CD4-positive, CD25-positive, alpha-beta regulatory T cell (primary cell): ENCODE results near the gene IL12RB1. TPM values are rescaled to one million over a fixed set of nuclear protein-coding genes. Genes with fewer than 3 reads are reported as not detected.

Source experiments
- ATAC-seq, 2 donors: fragments of 150-1000 bp; cut with Tn5 transposase; one replicate each; pipeline ENCODE4 v1.10.0; 2021; ENCODE audit warnings: low read depth in 2 of 2, moderate number of reproducible peaks in 2 of 2, moderate library complexity in 1 of 2
- DNase-seq, 3 donors: peaks; one replicate each; pipeline versions ENCODE4 v3.0.0 to v3.0.0-alpha.2; 2012 to 2022; ENCODE audit warnings: mixed read lengths in 1 of 3
- H3K27ac ChIP-seq: one replicate; pipeline ENCODE4 v1.7.0; 2013; ENCODE audit warnings: mild to moderate bottlenecking, low read length; ENCODE audit not compliant: insufficient read depth, poor library complexity, severe bottlenecking
- H3K27me3 ChIP-seq: one replicate; pipeline ENCODE4 v1.7.0; 2013; ENCODE audit warnings: low read length; ENCODE audit not compliant: control insufficient read depth, insufficient read depth
- H3K36me3 ChIP-seq: one replicate; pipeline ENCODE4 v1.7.0; 2013; ENCODE audit warnings: mild to moderate bottlenecking, low read length, moderate library complexity; ENCODE audit not compliant: control insufficient read depth, insufficient read depth
- H3K4me1 ChIP-seq: 2 replicates; pipeline ENCODE4 v1.7.0; 2013; ENCODE audit warnings: mild to moderate bottlenecking, low read length; ENCODE audit not compliant: insufficient read depth, control insufficient read depth, poor library complexity, severe bottlenecking
- H3K4me3 ChIP-seq: one replicate; pipeline ENCODE4 v1.7.0; 2013; ENCODE audit warnings: low read depth, mild to moderate bottlenecking, low read length, moderate library complexity
- H3K9me3 ChIP-seq, 2 experiments: 1 replicate in 1 of 2; 2 replicates in 1 of 2; pipeline ENCODE4 v1.7.0; 2013; ENCODE audit warnings: low read length in 2 of 2, mild to moderate bottlenecking in 1 of 2, moderate library complexity in 1 of 2; ENCODE audit not compliant: control insufficient read depth in 2 of 2
- H3K27ac Mint-ChIP-seq, 3 donors: one replicate each; pipeline ENCODE4 v1.8.0; 2020 to 2022; ENCODE audit warnings: mild to moderate bottlenecking in 3 of 3, mixed read lengths in 3 of 3, moderate library complexity in 2 of 3
- H3K27me3 Mint-ChIP-seq: one replicate; pipeline ENCODE4 v1.8.0; 2022; ENCODE audit warnings: mild to moderate bottlenecking, mixed read lengths
- H3K36me3 Mint-ChIP-seq: one replicate; pipeline ENCODE4 v1.8.0; 2020; ENCODE audit warnings: mixed read lengths
- H3K4me1 Mint-ChIP-seq, 4 donors: one replicate each; pipeline ENCODE4 v1.8.0; 2020 to 2022; ENCODE audit warnings: mixed read lengths in 4 of 4, mild to moderate bottlenecking in 1 of 4
- H3K4me3 Mint-ChIP-seq, 4 donors: one replicate each; pipeline ENCODE4 v1.8.0; 2020 to 2022; ENCODE audit warnings: mild to moderate bottlenecking in 4 of 4, mixed read lengths in 4 of 4, moderate library complexity in 3 of 4
- H3K9me3 Mint-ChIP-seq, 7 donors: one replicate each; pipeline ENCODE4 v1.8.0; 2020 to 2022; ENCODE audit warnings: mixed read lengths in 7 of 7, mild to moderate bottlenecking in 3 of 7, moderate library complexity in 2 of 7
- polyA plus RNA-seq, 4 donors: library from polyadenylated mRNA; unstranded; fragments of 300-500 nt; fragmentation: Illumina TruSeq; gene quantifications; one replicate each; pipeline ENCODE4 v1.2.3, GENCODE V29; 2021
- total RNA-seq: library from RNA; stranded (reverse); gene quantifications from one replicate; pipeline ENCODE4 v1.2.3, GENCODE V29; 2022

Gene IL12RB1
- 60.4 TPM for total RNA-seq
- polyA plus RNA-seq: 10 to 100 TPM; 34.9 to 53.2 (median 46.3) TPM

GRCh38 chr19:18086590-18087138 lies at the start of gene IL12RB1:
IL12RB1 (minus strand) TSS chr19:18086934; CDS start chr19:18086823, 111 bp downstream.
- Mint-ChIP-seq H3K4me3 (peak within 1 kb of the TSS; percentile 94 to 100 (median 96)), H3K27me3 (no peaks in the 10 kb centered on the region)

GRCh38 chr19:18135712-18136584 lies 49.2 kb upstream of the IL12RB1 start:
- Mint-ChIP-seq H3K27ac (peak overlapping the region in 1 of 3 donors; percentile 6), H3K4me1 (no peaks in the 10 kb centered on the region), H3K36me3 (peaks cover 36% of the 10 kb centered on the region), H3K27me3 (no peaks in the 10 kb centered on the region), H3K4me3 (no peak overlapping the region), H3K9me3 (no peaks in the 10 kb centered on the region)
- no peak overlapping the region for H3K27ac ChIP-seq
- peaks cover 57% of the 10 kb centered on the region for H3K36me3 ChIP-seq
- DNase-seq (no peak), ATAC-seq (no peak)
- H3K27me3 ChIP-seq: no peaks in the 10 kb centered on the region
- H3K9me3 ChIP-seq: no peaks in the 10 kb centered on the region
- H3K4me3 ChIP-seq: no peak overlapping the region
- H3K4me1 ChIP-seq: no peaks in the 10 kb centered on the region

More at GRCh38 chr19:18086590-18087138, at the start of gene IL12RB1:
- Histone ChIP-seq H3K36me3 (peaks cover 11% of the 10 kb centered on the region), H3K4me3 (peak within 1 kb of the TSS; percentile 92), H3K9me3 (no peaks in the 10 kb centered on the region), H3K27ac (peak within 1 kb of the TSS; percentile 86), H3K27me3 (no peaks in the 10 kb centered on the region), H3K4me1 (peaks cover 74% of the 10 kb centered on the region)
- Mint-ChIP-seq H3K27ac (peak within 1 kb of the TSS; percentile 96 to 99 (median 98)), H3K36me3 (peaks cover 19% of the 10 kb centered on the region), H3K4me1 (peaks cover 18 to 85% (median 36%) of the 10 kb centered on the region in 4 donors), H3K9me3 (peaks cover 0 to 3% (median 0%) of the 10 kb centered on the region in 7 donors)
- ATAC-seq: peak; percentile 61 to 69
- peak; percentile 52 to 85 (median 68) for DNase-seq

- no peak overlapping the region for H3K27ac ChIP-seq
- Mint-ChIP-seq H3K36me3 (peaks cover 36% of the 10 kb centered on the region), H3K27me3 (no peaks in the 10 kb centered on the region), H3K27ac (no peak overlapping the region), H3K4me1 (no peaks in the 10 kb centered on the region), H3K4me3 (no peak overlapping the region), H3K9me3 (no peaks in the 10 kb centered on the region)
- no peaks in the 10 kb centered on the region for H3K9me3 ChIP-seq
- H3K4me3 ChIP-seq: no peak overlapping the region
- no peaks in the 10 kb centered on the region for H3K4me1 ChIP-seq
- no peaks in the 10 kb centered on the region for H3K27me3 ChIP-seq
- ATAC-seq: no peak
- H3K36me3 ChIP-seq: peaks cover 67% of the 10 kb centered on the region
- DNase-seq: no peak
These were observed 45.3 kb upstream of the IL12RB1 start for GRCh38 chr19:18131841-18132596.

GRCh38 chr19:18130523-18131242 lies 43.9 kb upstream of the IL12RB1 start:
- H3K9me3 Mint-ChIP-seq: no peaks in the 10 kb centered on the region
- H3K27ac Mint-ChIP-seq: peak overlapping the region in 1 of 3 donors; percentile 64
- Histone ChIP-seq H3K4me3 (no peak overlapping the region), H3K36me3 (peaks cover 67% of the 10 kb centered on the region), H3K4me1 (no peaks in the 10 kb centered on the region), H3K27me3 (no peaks in the 10 kb centered on the region), H3K9me3 (no peaks in the 10 kb centered on the region), H3K27ac (no peak overlapping the region)
- DNase-seq (no peak), ATAC-seq (no peak)
- H3K27me3 Mint-ChIP-seq: no peaks in the 10 kb centered on the region
- H3K4me1 Mint-ChIP-seq: no peaks in the 10 kb centered on the region
- H3K4me3 Mint-ChIP-seq: no peak overlapping the region
- H3K36me3 Mint-ChIP-seq: peaks cover 31% of the 10 kb centered on the region

- H3K4me1 ChIP-seq: no peaks in the 10 kb centered on the region
- peaks cover 68% of the 10 kb centered on the region for H3K36me3 ChIP-seq
- DNase-seq (no peak), ATAC-seq (no peak)
- H3K27me3 ChIP-seq: no peaks in the 10 kb centered on the region
- Mint-ChIP-seq H3K27me3 (no peaks in the 10 kb centered on the region), H3K4me3 (no peak overlapping the region), H3K27ac (no peak overlapping the region), H3K36me3 (peaks cover 28% of the 10 kb centered on the region), H3K9me3 (no peaks in the 10 kb centered on the region), H3K4me1 (no peaks in the 10 kb centered on the region)
- no peak overlapping the region for H3K4me3 ChIP-seq
- no peak overlapping the region for H3K27ac ChIP-seq
- H3K9me3 ChIP-seq: no peaks in the 10 kb centered on the region
These were observed 42.1 kb upstream of the IL12RB1 start for GRCh38 chr19:18128805-18129204.

GRCh38 chr19:18128044-18128443 lies 41.3 kb upstream of the IL12RB1 start:
- DNase-seq: no peak
- Histone ChIP-seq H3K27me3 (no peaks in the 10 kb centered on the region), H3K27ac (no peak overlapping the region), H3K36me3 (peaks cover 71% of the 10 kb centered on the region), H3K9me3 (no peaks in the 10 kb centered on the region), H3K4me3 (no peak overlapping the region), H3K4me1 (no peaks in the 10 kb centered on the region)
- Mint-ChIP-seq H3K9me3 (no peaks in the 10 kb centered on the region), H3K27ac (no peak overlapping the region), H3K27me3 (no peaks in the 10 kb centered on the region), H3K36me3 (peaks cover 33% of the 10 kb centered on the region), H3K4me3 (no peak overlapping the region), H3K4me1 (no peaks in the 10 kb centered on the region)
- no peak for ATAC-seq

- Histone ChIP-seq H3K36me3 (peaks cover 76% of the 10 kb centered on the region), H3K4me1 (no peaks in the 10 kb centered on the region), H3K27ac (no peak overlapping the region), H3K27me3 (no peaks in the 10 kb centered on the region), H3K9me3 (no peaks in the 10 kb centered on the region), H3K4me3 (no peak overlapping the region)
- H3K36me3 Mint-ChIP-seq: peaks cover 25% of the 10 kb centered on the region
- no peaks in the 10 kb centered on the region for H3K9me3 Mint-ChIP-seq
- no peaks in the 10 kb centered on the region for H3K4me1 Mint-ChIP-seq
- ATAC-seq (no peak), DNase-seq (no peak)
- H3K27ac Mint-ChIP-seq: peak overlapping the region in 2 of 3 donors; percentile 10 to 46
- H3K4me3 Mint-ChIP-seq: no peak overlapping the region
- H3K27me3 Mint-ChIP-seq: no peaks in the 10 kb centered on the region
These were observed 39.4 kb upstream of the IL12RB1 start for GRCh38 chr19:18126097-18126496.
